MM.1S (cell line): ENCODE data around the gene MUC5AC.

Experiments
- CTCF ChIP-seq: fragments of 300-600 bp; sonication (generic); IDR thresholded peaks from 2 replicates; pipeline ENCODE4 v1.5.1; 2016; ENCODE audit warnings: antibody characterized with exemption, low read length, mixed read lengths
- EZH2 ChIP-seq: fragments of 300-600 bp; sonication (generic); optimal IDR thresholded peaks from 2 replicates; pipeline ENCODE3; 2017; ENCODE audit warnings: low read depth, mild to moderate bottlenecking, antibody characterized with exemption, low read length, mixed read lengths
- EZH2phosphoT487 ChIP-seq: fragments of 300-600 bp; sonication (generic); IDR thresholded peaks from 2 replicates; pipeline ENCODE4 v1.6.1; 2018; ENCODE audit warnings: antibody characterized with exemption, low read length

- TF ChIP-seq CTCF (no peak), EZH2phosphoT487 (no peak), EZH2 (no peak)
Observed at GRCh38 chr11:1226986-1227550, 69.3 kb downstream of the MUC5AC start.
